AG09319 (cell line): ENCODE data around the gene ANKRD11.

Experiments
- DNase-seq: peaks from one replicate; pipeline ENCODE4 v3.0.0-alpha.2; 2010; ENCODE audit warnings: low read depth; ENCODE audit errors: extremely low read depth
- TF ChIP-seq, protein P1 (sequence below): IDR thresholded peaks from 2 replicates; pipeline ENCODE4 v1.5.1; 2011; ENCODE audit warnings: low read depth, mild to moderate bottlenecking, inconsistent platforms, low read length, moderate library complexity

The ANKRD11 gene

DNA sequence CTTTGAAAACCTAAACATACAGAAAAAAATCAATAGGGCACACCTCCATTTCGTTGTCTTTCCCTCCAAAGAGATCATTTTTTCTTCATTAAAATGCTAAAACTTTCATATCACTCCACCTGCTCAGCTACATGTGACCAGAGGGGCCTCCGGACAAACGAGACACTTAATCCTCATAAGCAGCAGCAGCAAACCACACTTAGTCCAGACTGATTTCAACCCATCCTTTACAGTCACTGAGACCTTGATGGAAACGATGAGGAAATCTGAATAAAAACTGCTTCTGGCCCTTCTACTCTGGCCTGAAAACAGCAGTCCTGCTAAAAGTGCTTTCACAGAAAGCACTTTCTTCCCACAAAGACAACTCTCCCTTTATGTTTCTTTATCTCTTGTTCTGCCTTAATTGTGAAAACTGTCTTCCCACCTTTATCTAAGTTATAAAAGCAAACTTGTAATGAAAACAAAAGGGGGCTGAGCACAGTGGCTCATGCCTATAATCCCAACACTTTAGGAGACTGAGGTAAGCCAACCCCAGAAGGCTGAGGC is 4.6 kb downstream of the ANKRD11 start:
- TF ChIP-seq, protein P1, sequence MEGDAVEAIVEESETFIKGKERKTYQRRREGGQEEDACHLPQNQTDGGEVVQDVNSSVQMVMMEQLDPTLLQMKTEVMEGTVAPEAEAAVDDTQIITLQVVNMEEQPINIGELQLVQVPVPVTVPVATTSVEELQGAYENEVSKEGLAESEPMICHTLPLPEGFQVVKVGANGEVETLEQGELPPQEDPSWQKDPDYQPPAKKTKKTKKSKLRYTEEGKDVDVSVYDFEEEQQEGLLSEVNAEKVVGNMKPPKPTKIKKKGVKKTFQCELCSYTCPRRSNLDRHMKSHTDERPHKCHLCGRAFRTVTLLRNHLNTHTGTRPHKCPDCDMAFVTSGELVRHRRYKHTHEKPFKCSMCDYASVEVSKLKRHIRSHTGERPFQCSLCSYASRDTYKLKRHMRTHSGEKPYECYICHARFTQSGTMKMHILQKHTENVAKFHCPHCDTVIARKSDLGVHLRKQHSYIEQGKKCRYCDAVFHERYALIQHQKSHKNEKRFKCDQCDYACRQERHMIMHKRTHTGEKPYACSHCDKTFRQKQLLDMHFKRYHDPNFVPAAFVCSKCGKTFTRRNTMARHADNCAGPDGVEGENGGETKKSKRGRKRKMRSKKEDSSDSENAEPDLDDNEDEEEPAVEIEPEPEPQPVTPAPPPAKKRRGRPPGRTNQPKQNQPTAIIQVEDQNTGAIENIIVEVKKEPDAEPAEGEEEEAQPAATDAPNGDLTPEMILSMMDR: no peak
- DNase-seq: no peak

DNA sequence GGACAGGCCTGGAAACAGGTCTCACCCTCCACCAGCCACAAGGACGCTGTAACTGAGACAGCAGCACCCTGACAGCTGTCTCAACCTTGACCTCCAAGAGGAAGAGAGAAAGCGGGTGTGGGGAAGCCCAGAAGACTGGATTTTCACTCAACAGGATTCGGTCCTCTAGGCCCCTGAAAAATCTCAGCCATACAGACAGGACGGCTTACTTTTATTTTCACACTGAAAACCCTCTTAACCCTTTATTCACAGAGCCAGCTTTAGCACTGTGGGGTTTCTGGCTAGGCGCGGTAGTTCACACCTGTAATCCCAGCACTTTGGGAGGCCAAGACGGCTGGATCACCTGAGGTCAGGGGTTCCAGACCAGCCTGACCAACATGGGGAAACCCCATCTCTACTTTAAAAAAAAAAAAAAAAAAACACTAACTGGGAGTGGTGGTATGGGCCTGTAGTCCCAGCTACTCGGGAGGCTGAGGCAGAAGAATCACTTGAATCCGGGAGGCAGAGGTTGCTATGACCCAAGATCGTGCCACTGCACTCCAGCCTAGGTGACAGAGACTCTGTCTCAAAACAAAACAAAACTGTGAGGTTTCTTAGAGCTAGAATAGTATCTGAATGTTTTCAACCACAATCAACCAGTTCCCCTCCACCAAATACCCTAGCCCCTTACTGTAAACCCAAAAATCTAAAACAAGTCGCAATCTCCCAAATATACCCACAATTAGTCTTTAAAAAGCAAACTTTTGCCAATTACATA is 5.3 kb downstream of the ANKRD11 start:
- TF ChIP-seq, protein P1: no peak
- no peak for DNase-seq

DNA sequence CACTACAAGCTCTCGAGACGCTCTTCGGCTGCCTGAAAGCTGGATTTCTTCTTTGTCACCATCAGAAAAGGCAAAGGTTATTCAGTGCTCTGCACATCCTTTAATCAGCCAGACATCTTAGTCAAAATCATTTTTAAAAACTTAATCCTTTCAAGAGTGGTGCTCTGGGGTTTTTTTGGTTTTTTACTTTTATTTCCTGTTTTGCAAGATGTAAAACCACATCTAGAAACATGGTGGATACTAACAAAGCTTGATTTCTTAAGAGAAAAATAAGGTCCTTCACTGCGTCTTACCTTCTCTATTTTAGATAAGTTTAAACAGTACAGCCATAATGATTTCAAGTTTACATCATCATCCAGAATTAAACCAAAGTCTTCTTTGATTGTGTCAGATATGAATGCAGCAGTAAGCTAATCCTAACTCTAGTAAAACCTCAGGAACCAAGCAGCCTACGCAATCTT is 6.3 kb downstream of the ANKRD11 start:
- TF ChIP-seq, protein P1: no peak
- no peak for DNase-seq

DNA sequence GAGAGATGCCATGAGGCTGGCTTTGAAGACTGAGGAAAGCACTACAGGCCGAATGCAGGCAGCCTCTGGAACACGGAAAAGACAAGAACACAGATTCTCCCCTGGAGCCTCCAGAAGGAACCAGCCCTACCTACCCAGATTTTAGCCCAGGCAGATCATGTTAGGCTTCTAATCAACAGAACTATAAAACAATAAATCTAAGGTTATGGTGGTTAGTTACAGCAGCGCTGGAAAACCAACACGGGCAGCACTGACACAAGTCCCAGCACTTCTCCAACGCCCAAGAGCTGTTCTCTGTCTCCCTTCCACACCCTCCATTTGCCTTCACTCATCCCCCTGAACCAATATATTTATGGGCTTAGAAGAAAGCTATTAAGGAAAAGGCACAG is 7.5 kb downstream of the ANKRD11 start:
- TF ChIP-seq, protein P1: no peak
- no peak for DNase-seq

DNA sequence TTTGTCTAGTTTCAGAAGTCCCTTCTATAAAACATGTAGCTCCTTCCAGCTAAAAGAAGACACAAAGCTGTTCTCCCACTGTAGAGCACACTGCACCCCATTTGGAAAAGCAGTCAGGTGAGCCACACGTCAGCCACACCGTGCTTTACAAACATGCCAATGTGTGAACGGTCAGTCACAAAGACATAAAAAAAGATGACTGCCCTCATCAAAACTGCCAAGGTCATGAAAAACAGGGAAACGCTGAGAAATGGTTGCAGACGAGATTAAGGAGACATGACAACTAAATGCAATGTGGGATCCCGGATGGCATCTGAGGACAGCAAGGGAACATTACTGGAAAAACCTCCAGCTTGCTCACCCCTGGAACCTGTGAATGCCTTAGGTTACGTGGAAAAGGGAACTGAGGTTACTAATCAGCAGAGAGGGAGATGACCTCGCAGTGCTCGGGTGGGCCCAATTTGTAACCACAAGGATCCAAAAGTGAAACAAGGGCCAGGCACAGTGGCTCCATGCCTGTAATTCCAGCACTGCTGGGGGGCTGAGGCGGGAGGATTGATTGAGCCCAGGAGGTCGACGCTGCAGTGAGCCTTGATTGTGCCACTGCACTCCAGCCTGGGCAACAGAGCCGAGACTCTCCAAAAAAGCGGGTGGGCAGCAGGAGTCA is 8.1 kb downstream of the ANKRD11 start:
- TF ChIP-seq, protein P1: no peak
- no peak for DNase-seq

DNA sequence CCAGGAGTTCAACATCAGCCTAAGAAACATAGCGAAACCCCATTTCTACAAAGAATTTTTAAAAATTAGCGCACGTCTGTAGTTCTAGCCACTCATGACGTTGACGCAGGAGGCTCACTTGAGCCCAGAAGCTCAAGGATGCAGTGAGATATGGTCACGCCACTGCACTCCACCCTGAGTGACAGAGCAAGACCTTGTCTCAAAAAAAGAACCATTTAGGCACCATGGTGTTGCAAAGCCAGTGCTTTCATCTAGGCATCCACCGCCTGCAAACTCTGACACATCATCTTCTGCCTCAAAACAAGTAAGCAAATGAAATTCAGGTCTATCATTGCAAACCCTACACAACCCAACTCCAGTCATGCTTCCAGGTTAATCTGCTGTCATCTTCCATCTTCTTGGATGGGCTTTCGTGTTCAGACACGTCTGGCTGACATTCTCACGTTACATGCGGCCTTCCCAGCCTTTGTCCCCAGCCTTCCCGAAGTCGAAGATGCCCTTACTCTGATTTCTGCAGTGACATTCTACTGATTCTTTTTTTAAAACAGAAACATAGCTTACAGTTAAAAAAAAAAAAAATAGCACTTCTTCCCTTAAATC is 8.9 kb downstream of the ANKRD11 start:
- DNase-seq: no peak
- TF ChIP-seq, protein P1: no peak
